Smooth muscle cell (in vitro differentiated cells): ENCODE measurements around the gene FKBP5. TPM values are rescaled to one million over a fixed set of nuclear protein-coding genes. Genes with fewer than 3 reads are reported as not detected.
"Not testable (repeated sequence)": the region's sequence is repeated elsewhere in the genome, so short reads cannot be mapped to it uniquely, and the experiment has no call there.

Experiments used
- DNase-seq: peaks from one replicate; lab custom pipeline; 2025; ENCODE audit not compliant: unreplicated experiment; lab: John Stamatoyannopoulos, UW
- H2AFZ ChIP-seq: fragments of 200-600 bp; sonication (generic); 2 replicates; pipeline ENCODE4 v1.6.0; 2016; ENCODE audit warnings: antibody characterized with exemption, low read depth, mild to moderate bottlenecking
- H3F3A ChIP-seq: fragments of 200-600 bp; sonication (generic); 2 replicates; pipeline ENCODE4 v1.6.0; 2017; ENCODE audit warnings: antibody characterized with exemption, low read depth
- H3K27ac ChIP-seq: fragments of 200-600 bp; sonication (generic); 2 replicates; pipeline ENCODE4 v1.5.1; 2016; ENCODE audit warnings: low read depth, mild to moderate bottlenecking
- H3K27me3 ChIP-seq: fragments of 200-600 bp; sonication (generic); 2 replicates; pipeline ENCODE4 v1.6.1; 2016; ENCODE audit warnings: low read depth, mild to moderate bottlenecking
- H3K36me3 ChIP-seq: fragments of 200-600 bp; sonication (generic); 2 replicates; pipeline ENCODE4 v1.5.1; 2016; ENCODE audit warnings: low read depth
- H3K4me1 ChIP-seq: fragments of 200-600 bp; sonication (generic); 2 replicates; pipeline ENCODE4 v1.5.1; 2016; ENCODE audit warnings: low read depth
- H3K4me2 ChIP-seq: fragments of 200-600 bp; sonication (generic); 2 replicates; pipeline ENCODE4 v1.6.0; 2016; ENCODE audit warnings: mild to moderate bottlenecking
- H3K4me3 ChIP-seq: fragments of 200-600 bp; sonication (generic); 2 replicates; pipeline ENCODE4 v1.5.1; 2016; ENCODE audit warnings: mild to moderate bottlenecking
- H3K79me2 ChIP-seq: fragments of 200-600 bp; sonication (generic); 2 replicates; pipeline ENCODE4 v1.6.0; 2016; ENCODE audit warnings: low read depth, mild to moderate bottlenecking
- H3K9ac ChIP-seq: fragments of 200-600 bp; sonication (generic); 2 replicates; pipeline ENCODE4 v1.6.0; 2016; ENCODE audit warnings: low read depth
- H3K9me3 ChIP-seq: fragments of 200-600 bp; sonication (generic); replicated peaks from 2 replicates; pipeline ENCODE4 v1.5.1; 2016; ENCODE audit warnings: low read depth
- H4K20me1 ChIP-seq: fragments of 200-600 bp; sonication (generic); 2 replicates; pipeline ENCODE4 v1.6.0; 2016; ENCODE audit warnings: low read depth
- CTCF ChIP-seq: fragments of 200-600 bp; sonication (generic); IDR thresholded peaks from 2 replicates; pipeline ENCODE4 v1.5.1; 2017; ENCODE audit warnings: borderline replicate concordance, mild to moderate bottlenecking, antibody characterized with exemption; ENCODE audit not compliant: insufficient read depth, poor library complexity, severe bottlenecking
- WGBS: methylation state at CpG from one replicate; pipeline ENCODE4 v1.1.7; 2016; ENCODE audit warnings: low lambda C conversion rate; 5-methylcytosine and 5-hydroxymethylcytosine counted together
- polyA plus RNA-seq: library from polyadenylated mRNA; unstranded; fragments of >200 nt; fragmentation: Nextera tagmentation; extraction: Ambion mirVana; gene quantifications from 2 replicates; pipeline ENCODE4 v1.2.1, GENCODE V29; 2016
- total RNA-seq: library from RNA; depleted of rRNA; stranded (reverse); fragments of >200 nt; gene quantifications from 2 replicates; pipeline ENCODE4 v1.2.3, GENCODE V29; 2014

Gene FKBP5
- total and polyA plus RNA-seq, 2 experiments from 2014 or later: 0.85 to 3.8 TPM

- Histone ChIP-seq H4K20me1 (no peaks in the 10 kb centered on the region), H3K4me2 (no peak overlapping the region), H3K9me3 (no peaks in the 10 kb centered on the region), H3K4me3 (no peak overlapping the region), H3K27me3 (no peaks in the 10 kb centered on the region), H3K9ac (no peak overlapping the region), H3F3A (no peaks in the 10 kb centered on the region), H2AFZ (no peak overlapping the region), H3K79me2 (no peaks in the 10 kb centered on the region), H3K4me1 (peaks cover 38% of the 10 kb centered on the region), H3K36me3 (no peaks in the 10 kb centered on the region), H3K27ac (no peak overlapping the region)
- peak; percentile 95 for TF ChIP-seq CTCF
- 64% methylated on average over 8 of the region's 8 CpGs for WGBS
- peak; percentile 17 for DNase-seq
Observed at GRCh38 chr6:35736253-35736894, 47.7 kb upstream of the FKBP5 start.

- Histone ChIP-seq H3K36me3 (no peaks in the 10 kb centered on the region), H3K4me1 (peaks cover 36% of the 10 kb centered on the region), H3K9me3 (no peaks in the 10 kb centered on the region), H3K4me2 (no peak overlapping the region), H3K9ac (no peak overlapping the region), H3K4me3 (no peak overlapping the region), H3K27me3 (no peaks in the 10 kb centered on the region), H3K27ac (no peak overlapping the region), H2AFZ (no peak overlapping the region), H3K79me2 (no peaks in the 10 kb centered on the region), H4K20me1 (no peaks in the 10 kb centered on the region), H3F3A (no peaks in the 10 kb centered on the region)
- DNase-seq: no peak
- WGBS: 99% methylated on average over 3 of the region's 3 CpGs
- no peak for TF ChIP-seq CTCF
Observed at GRCh38 chr6:35735452-35735851, 46.7 kb upstream of the FKBP5 start.

GRCh38 chr6:35734319-35734718 is 45.6 kb upstream of the FKBP5 start:
- H3F3A ChIP-seq, H3K27ac ChIP-seq, H3K9ac ChIP-seq, H3K36me3 ChIP-seq, H3K4me2 ChIP-seq, H3K27me3 ChIP-seq, H2AFZ ChIP-seq, H4K20me1 ChIP-seq, H3K9me3 ChIP-seq, DNase-seq, H3K4me3 ChIP-seq, H3K79me2 ChIP-seq: not testable (repeated sequence)
- H3K4me1 ChIP-seq: peaks cover 26% of the 10 kb centered on the region
- WGBS: 92% methylated on average over 12 of the region's 12 CpGs

GRCh38 chr6:35733633-35734032 is 44.9 kb upstream of the FKBP5 start:
- no peaks in the 10 kb centered on the region for H3K36me3 ChIP-seq
- H2AFZ ChIP-seq: no peak overlapping the region
- H3K4me1 ChIP-seq: peaks cover 19% of the 10 kb centered on the region
- no peaks in the 10 kb centered on the region for H4K20me1 ChIP-seq
- no peak overlapping the region for H3K9ac ChIP-seq
- WGBS: 94% methylated on average over 8 of the region's 8 CpGs
- no peaks in the 10 kb centered on the region for H3K9me3 ChIP-seq
- H3K27me3 ChIP-seq: no peaks in the 10 kb centered on the region
- no peaks in the 10 kb centered on the region for H3K79me2 ChIP-seq
- H3K27ac ChIP-seq: no peak overlapping the region
- TF ChIP-seq CTCF: no peak
- no peak for DNase-seq
- no peaks in the 10 kb centered on the region for H3F3A ChIP-seq
- no peak overlapping the region for H3K4me2 ChIP-seq
- H3K4me3 ChIP-seq: no peak overlapping the region
